GM23338 (cell line): ENCODE data around the gene MEGF11. TPM values are rescaled to one million over a fixed set of nuclear protein-coding genes. Genes with fewer than 3 reads are reported as not detected.

Source experiments
- ATAC-seq: fragments of 200-7000 bp; cut with Tn5 transposase; 3 replicates; pipeline ENCODE4 v1.9.1; 2020
- DNase-seq: peaks from one replicate; pipeline ENCODE4 v3.0.0-alpha.2; 2015; ENCODE audit warnings: low spot score
- H2AFZ ChIP-seq: fragments of 200-600 bp; sonication (generic); 2 replicates; pipeline ENCODE4 v1.8.0; 2016; ENCODE audit warnings: antibody characterized with exemption, mild to moderate bottlenecking, moderate library complexity
- H3F3A ChIP-seq: fragments of 200-600 bp; sonication (generic); replicated peaks from 2 replicates; pipeline ENCODE4 v1.8.0; 2017; ENCODE audit warnings: antibody characterized with exemption, mixed run types, low read depth
- H3K27ac ChIP-seq: fragments of 200-600 bp; sonication (generic); 2 replicates; pipeline ENCODE4 v1.6.1; 2016; ENCODE audit warnings: low read depth
- H3K27me3 ChIP-seq: fragments of 200-600 bp; sonication (generic); 2 replicates; pipeline ENCODE4 v1.8.0; 2016; ENCODE audit warnings: mild to moderate bottlenecking, mixed run types, moderate library complexity; ENCODE audit not compliant: insufficient read depth
- H3K36me3 ChIP-seq: fragments of 200-600 bp; sonication (generic); 2 replicates; pipeline ENCODE4 v1.8.0; 2016; ENCODE audit warnings: mild to moderate bottlenecking; ENCODE audit not compliant: insufficient read depth
- H3K4me1 ChIP-seq: fragments of 200-600 bp; sonication (generic); 2 replicates; pipeline ENCODE4 v1.8.0; 2016; ENCODE audit warnings: mild to moderate bottlenecking, moderate library complexity; ENCODE audit not compliant: insufficient read depth
- H3K4me2 ChIP-seq: fragments of 200-600 bp; sonication (generic); 2 replicates; pipeline ENCODE4 v1.7.1; 2017; ENCODE audit warnings: mixed run types
- H3K4me3 ChIP-seq: fragments of 200-600 bp; sonication (generic); 2 replicates; pipeline ENCODE4 v1.6.1; 2016; ENCODE audit warnings: mixed run types
- H3K79me2 ChIP-seq: fragments of 200-600 bp; sonication (generic); replicated peaks from 2 replicates; pipeline ENCODE4 v1.8.0; 2017; ENCODE audit warnings: mild to moderate bottlenecking; ENCODE audit not compliant: insufficient read depth
- H3K9me2 ChIP-seq: fragments of 200-600 bp; sonication (generic); 2 replicates; pipeline ENCODE4 v1.8.0; 2017; ENCODE audit not compliant: insufficient read depth
- H4K20me1 ChIP-seq: fragments of 200-600 bp; sonication (generic); replicated peaks from 2 replicates; pipeline ENCODE4 v1.8.0; 2017; ENCODE audit warnings: mild to moderate bottlenecking; ENCODE audit not compliant: insufficient read depth
- H3K27ac Mint-ChIP-seq: 2 replicates; pipeline ENCODE4 v1.8.0; 2020; ENCODE audit warnings: inconsistent platforms, mild to moderate bottlenecking, moderate library complexity, mixed read lengths
- H3K27me3 Mint-ChIP-seq: 3 replicates; pipeline ENCODE4 v1.8.0; 2022; ENCODE audit warnings: low read depth, mild to moderate bottlenecking, moderate library complexity, mixed read lengths, inconsistent platforms; ENCODE audit not compliant: insufficient read depth, poor library complexity
- H3K36me3 Mint-ChIP-seq: 3 replicates; pipeline ENCODE4 v1.8.0; 2021; ENCODE audit warnings: low read depth, mild to moderate bottlenecking, inconsistent platforms, moderate library complexity, mixed read lengths
- H3K4me1 Mint-ChIP-seq: 3 replicates; pipeline ENCODE4 v1.8.0; 2020; ENCODE audit warnings: mild to moderate bottlenecking, inconsistent platforms, mixed read lengths
- H3K4me3 Mint-ChIP-seq: 3 replicates; pipeline ENCODE4 v1.8.0; 2021; ENCODE audit warnings: moderate library complexity, mild to moderate bottlenecking, inconsistent platforms, mixed read lengths
- H3K9me3 Mint-ChIP-seq: 3 replicates; pipeline ENCODE4 v1.8.0; 2020; ENCODE audit warnings: moderate library complexity, mild to moderate bottlenecking, inconsistent platforms, mixed read lengths
- CREB1 ChIP-seq: fragments of 250-450 bp; sonication (Bioruptor Pico); IDR thresholded peaks from 2 replicates; pipeline ENCODE4 v1.5.0; 2020; ENCODE audit warnings: low read depth, mild to moderate bottlenecking, moderate library complexity
- EZH2 ChIP-seq: fragments of 200-600 bp; sonication (generic); IDR thresholded peaks from one replicate; pipeline ENCODE4 v1.8.0; 2017; ENCODE audit warnings: antibody characterized with exemption, mild to moderate bottlenecking, low read depth; ENCODE audit not compliant: unreplicated experiment
- EZH2phosphoT487 ChIP-seq: fragments of 200-600 bp; sonication (generic); IDR thresholded peaks from one replicate; pipeline ENCODE4 v1.8.1; 2018; ENCODE audit warnings: antibody characterized with exemption; ENCODE audit not compliant: unreplicated experiment
- NANOG ChIP-seq: IDR thresholded peaks from 2 replicates; pipeline ENCODE4 v1.6.1; 2016; ENCODE audit warnings: antibody characterized with exemption, borderline replicate concordance
- STAT1 ChIP-seq: IDR thresholded peaks from one replicate; pipeline ENCODE4 v1.6.1; 2016; ENCODE audit warnings: antibody characterized with exemption; ENCODE audit not compliant: unreplicated experiment
- ZNF114 ChIP-seq: fragments of 250-450 bp; sonication (Bioruptor Pico); IDR thresholded peaks from 2 replicates; pipeline ENCODE4 v1.5.0; 2020; ENCODE audit warnings: mild to moderate bottlenecking, moderate library complexity
- polyA plus RNA-seq: library from polyadenylated mRNA; unstranded; fragments of >200 nt; fragmentation: Nextera tagmentation; extraction: Ambion mirVana; gene quantifications from 2 replicates; pipeline ENCODE4 v1.2.1, GENCODE V29; 2016
- total RNA-seq: library from RNA; depleted of rRNA; stranded (reverse); fragments of >200 nt; shearing (Covaris generic); gene quantifications from 2 replicates; pipeline ENCODE4 v1.2.3, GENCODE V29; 2014
- TF ChIP-seq, protein P1 (sequence below): IDR thresholded peaks from 2 replicates; pipeline ENCODE4 v1.6.1; 2016; ENCODE audit warnings: antibody characterized with exemption
- TF ChIP-seq, protein P2 (sequence below): IDR thresholded peaks from one replicate; pipeline ENCODE4 v1.6.1; 2018; ENCODE audit warnings: antibody characterized with exemption; ENCODE audit not compliant: unreplicated experiment
- TF ChIP-seq, protein P3 (sequence below): fragments of 250-450 bp; sonication (Bioruptor Pico); IDR thresholded peaks from 2 replicates; pipeline ENCODE4 v1.5.0; 2020; ENCODE audit warnings: mild to moderate bottlenecking, moderate library complexity
- TF ChIP-seq, protein P4 (sequence below), 2 experiments: fragments of 200-600 bp in 1 of 2; sonication (generic) in 1 of 2; conservative IDR thresholded peaks; 2 replicates each; pipeline versions ENCODE4 v1.5.1 to v1.6.1; 2016 to 2017; ENCODE audit warnings: antibody characterized with exemption in 2 of 2, low read depth in 2 of 2, mild to moderate bottlenecking in 2 of 2, moderate library complexity in 1 of 2

MEGF11 gene
- total and polyA plus RNA-seq, 2 experiments from 2014 or later, result 1.3 to 1.9 TPM

DNA sequence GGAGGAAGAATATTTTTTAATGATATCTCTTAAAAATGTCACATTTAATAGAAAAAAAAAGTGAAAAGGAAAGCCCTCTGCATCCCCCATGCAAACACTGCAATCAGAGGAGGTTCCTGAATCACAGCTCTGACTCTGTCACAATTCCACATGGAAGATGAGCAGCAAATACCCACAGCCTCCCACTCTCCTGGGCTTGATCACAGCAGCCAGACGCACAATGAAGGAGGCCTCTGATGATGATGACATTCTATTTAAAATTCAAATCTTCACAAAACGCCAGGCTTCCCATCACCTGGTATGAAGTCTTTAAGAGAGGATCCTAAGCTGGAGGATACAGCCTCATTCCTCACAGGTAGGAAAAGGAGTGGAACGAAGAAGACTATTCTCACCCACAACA lies 30.7 kb upstream of the MEGF11 start:
- no peak overlapping the region for H2AFZ ChIP-seq
- no peaks in the 10 kb centered on the region for H3K27me3 ChIP-seq
- Mint-ChIP-seq H3K9me3 (no peaks in the 10 kb centered on the region), H3K4me3 (no peak overlapping the region), H3K4me1 (peaks cover 5% of the 10 kb centered on the region; the same call in 2 of the 3 replicates), H3K27ac (no peak overlapping the region), H3K36me3 (no peaks in the 10 kb centered on the region), H3K27me3 (peaks cover 8% of the 10 kb centered on the region)
- H3K4me2 ChIP-seq, result no peak overlapping the region
- H4K20me1 ChIP-seq, result no peaks in the 10 kb centered on the region
- no peak overlapping the region for H3K4me3 ChIP-seq
- H3K9me2 ChIP-seq, result no peaks in the 10 kb centered on the region
- H3K27ac ChIP-seq, result no peak overlapping the region
- no peaks in the 10 kb centered on the region for H3K79me2 ChIP-seq
- H3K4me1 ChIP-seq, result no peaks in the 10 kb centered on the region
- H3K36me3 ChIP-seq, result no peaks in the 10 kb centered on the region
- no peaks in the 10 kb centered on the region for H3F3A ChIP-seq
- TF ChIP-seq, protein P1, sequence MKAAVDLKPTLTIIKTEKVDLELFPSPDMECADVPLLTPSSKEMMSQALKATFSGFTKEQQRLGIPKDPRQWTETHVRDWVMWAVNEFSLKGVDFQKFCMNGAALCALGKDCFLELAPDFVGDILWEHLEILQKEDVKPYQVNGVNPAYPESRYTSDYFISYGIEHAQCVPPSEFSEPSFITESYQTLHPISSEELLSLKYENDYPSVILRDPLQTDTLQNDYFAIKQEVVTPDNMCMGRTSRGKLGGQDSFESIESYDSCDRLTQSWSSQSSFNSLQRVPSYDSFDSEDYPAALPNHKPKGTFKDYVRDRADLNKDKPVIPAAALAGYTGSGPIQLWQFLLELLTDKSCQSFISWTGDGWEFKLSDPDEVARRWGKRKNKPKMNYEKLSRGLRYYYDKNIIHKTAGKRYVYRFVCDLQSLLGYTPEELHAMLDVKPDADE, result no peak
- ATAC-seq, result no peak
- no peak for DNase-seq

DNA sequence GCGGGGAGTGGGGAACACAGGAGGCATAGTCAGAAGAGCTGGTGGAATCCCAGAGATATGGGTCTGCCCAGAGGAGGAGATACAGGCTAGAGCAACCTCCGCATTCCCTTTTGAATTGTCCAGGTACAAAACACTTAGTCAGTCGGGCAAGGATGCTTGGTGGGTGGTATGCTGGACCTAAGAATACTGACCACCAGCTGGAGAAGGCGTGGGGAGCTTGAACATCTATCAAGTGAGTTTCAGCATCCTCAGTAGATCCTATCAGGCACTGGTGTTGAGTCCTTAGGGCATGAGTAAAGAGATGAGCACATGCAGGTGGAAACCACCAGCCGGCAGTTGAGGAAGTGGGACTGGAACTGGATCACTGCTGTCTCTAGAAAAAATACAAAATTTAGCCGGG lies 25.1 kb upstream of the MEGF11 start:
- Mint-ChIP-seq H3K27ac (no peak overlapping the region), H3K4me3 (no peak overlapping the region), H3K27me3 (peaks cover 14% of the 10 kb centered on the region), H3K36me3 (no peaks in the 10 kb centered on the region), H3K4me1 (peaks cover 5% of the 10 kb centered on the region; the same call in 1 of the 3 replicates), H3K9me3 (peaks cover 3% of the 10 kb centered on the region; the same call in 2 of the 3 replicates)
- no peaks in the 10 kb centered on the region for H3K79me2 ChIP-seq
- H3K27ac ChIP-seq, result no peak overlapping the region
- ATAC-seq, result no peak
- H3K4me1 ChIP-seq, result no peaks in the 10 kb centered on the region
- H2AFZ ChIP-seq, result no peak overlapping the region
- H3F3A ChIP-seq, result no peaks in the 10 kb centered on the region
- H3K4me2 ChIP-seq, result no peak overlapping the region
- H3K36me3 ChIP-seq, result no peaks in the 10 kb centered on the region
- H3K27me3 ChIP-seq, result no peaks in the 10 kb centered on the region
- peaks cover 3% of the 10 kb centered on the region; the same call in 1 of the 2 replicates for H3K9me2 ChIP-seq
- DNase-seq, result no peak
- no peaks in the 10 kb centered on the region for H4K20me1 ChIP-seq
- H3K4me3 ChIP-seq, result no peak overlapping the region
- TF ChIP-seq, protein P2, sequence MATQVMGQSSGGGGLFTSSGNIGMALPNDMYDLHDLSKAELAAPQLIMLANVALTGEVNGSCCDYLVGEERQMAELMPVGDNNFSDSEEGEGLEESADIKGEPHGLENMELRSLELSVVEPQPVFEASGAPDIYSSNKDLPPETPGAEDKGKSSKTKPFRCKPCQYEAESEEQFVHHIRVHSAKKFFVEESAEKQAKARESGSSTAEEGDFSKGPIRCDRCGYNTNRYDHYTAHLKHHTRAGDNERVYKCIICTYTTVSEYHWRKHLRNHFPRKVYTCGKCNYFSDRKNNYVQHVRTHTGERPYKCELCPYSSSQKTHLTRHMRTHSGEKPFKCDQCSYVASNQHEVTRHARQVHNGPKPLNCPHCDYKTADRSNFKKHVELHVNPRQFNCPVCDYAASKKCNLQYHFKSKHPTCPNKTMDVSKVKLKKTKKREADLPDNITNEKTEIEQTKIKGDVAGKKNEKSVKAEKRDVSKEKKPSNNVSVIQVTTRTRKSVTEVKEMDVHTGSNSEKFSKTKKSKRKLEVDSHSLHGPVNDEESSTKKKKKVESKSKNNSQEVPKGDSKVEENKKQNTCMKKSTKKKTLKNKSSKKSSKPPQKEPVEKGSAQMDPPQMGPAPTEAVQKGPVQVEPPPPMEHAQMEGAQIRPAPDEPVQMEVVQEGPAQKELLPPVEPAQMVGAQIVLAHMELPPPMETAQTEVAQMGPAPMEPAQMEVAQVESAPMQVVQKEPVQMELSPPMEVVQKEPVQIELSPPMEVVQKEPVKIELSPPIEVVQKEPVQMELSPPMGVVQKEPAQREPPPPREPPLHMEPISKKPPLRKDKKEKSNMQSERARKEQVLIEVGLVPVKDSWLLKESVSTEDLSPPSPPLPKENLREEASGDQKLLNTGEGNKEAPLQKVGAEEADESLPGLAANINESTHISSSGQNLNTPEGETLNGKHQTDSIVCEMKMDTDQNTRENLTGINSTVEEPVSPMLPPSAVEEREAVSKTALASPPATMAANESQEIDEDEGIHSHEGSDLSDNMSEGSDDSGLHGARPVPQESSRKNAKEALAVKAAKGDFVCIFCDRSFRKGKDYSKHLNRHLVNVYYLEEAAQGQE, result no peak
- TF ChIP-seq, protein P3, sequence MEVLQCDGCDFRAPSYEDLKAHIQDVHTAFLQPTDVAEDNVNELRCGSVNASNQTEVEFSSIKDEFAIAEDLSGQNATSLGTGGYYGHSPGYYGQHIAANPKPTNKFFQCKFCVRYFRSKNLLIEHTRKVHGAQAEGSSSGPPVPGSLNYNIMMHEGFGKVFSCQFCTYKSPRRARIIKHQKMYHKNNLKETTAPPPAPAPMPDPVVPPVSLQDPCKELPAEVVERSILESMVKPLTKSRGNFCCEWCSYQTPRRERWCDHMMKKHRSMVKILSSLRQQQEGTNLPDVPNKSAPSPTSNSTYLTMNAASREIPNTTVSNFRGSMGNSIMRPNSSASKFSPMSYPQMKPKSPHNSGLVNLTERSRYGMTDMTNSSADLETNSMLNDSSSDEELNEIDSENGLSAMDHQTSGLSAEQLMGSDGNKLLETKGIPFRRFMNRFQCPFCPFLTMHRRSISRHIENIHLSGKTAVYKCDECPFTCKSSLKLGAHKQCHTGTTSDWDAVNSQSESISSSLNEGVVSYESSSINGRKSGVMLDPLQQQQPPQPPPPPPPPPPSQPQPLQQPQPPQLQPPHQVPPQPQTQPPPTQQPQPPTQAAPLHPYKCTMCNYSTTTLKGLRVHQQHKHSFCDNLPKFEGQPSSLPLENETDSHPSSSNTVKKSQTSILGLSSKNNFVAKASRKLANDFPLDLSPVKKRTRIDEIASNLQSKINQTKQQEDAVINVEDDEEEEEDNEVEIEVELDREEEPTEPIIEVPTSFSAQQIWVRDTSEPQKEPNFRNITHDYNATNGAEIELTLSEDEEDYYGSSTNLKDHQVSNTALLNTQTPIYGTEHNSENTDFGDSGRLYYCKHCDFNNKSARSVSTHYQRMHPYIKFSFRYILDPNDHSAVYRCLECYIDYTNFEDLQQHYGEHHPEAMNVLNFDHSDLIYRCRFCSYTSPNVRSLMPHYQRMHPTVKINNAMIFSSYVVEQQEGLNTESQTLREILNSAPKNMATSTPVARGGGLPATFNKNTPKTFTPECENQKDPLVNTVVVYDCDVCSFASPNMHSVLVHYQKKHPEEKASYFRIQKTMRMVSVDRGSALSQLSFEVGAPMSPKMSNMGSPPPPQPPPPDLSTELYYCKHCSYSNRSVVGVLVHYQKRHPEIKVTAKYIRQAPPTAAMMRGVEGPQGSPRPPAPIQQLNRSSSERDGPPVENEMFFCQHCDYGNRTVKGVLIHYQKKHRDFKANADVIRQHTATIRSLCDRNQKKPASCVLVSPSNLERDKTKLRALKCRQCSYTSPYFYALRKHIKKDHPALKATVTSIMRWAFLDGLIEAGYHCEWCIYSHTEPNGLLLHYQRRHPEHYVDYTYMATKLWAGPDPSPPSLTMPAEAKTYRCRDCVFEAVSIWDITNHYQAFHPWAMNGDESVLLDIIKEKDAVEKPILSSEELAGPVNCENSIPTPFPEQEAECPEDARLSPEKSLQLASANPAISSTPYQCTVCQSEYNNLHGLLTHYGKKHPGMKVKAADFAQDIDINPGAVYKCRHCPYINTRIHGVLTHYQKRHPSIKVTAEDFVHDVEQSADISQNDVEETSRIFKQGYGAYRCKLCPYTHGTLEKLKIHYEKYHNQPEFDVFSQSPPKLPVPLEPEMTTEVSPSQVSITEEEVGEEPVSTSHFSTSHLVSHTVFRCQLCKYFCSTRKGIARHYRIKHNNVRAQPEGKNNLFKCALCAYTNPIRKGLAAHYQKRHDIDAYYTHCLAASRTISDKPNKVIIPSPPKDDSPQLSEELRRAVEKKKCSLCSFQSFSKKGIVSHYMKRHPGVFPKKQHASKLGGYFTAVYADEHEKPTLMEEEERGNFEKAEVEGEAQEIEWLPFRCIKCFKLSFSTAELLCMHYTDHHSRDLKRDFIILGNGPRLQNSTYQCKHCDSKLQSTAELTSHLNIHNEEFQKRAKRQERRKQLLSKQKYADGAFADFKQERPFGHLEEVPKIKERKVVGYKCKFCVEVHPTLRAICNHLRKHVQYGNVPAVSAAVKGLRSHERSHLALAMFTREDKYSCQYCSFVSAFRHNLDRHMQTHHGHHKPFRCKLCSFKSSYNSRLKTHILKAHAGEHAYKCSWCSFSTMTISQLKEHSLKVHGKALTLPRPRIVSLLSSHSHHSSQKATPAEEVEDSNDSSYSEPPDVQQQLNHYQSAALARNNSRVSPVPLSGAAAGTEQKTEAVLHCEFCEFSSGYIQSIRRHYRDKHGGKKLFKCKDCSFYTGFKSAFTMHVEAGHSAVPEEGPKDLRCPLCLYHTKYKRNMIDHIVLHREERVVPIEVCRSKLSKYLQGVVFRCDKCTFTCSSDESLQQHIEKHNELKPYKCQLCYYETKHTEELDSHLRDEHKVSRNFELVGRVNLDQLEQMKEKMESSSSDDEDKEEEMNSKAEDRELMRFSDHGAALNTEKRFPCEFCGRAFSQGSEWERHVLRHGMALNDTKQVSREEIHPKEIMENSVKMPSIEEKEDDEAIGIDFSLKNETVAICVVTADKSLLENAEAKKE (CRISPR knock-in tag), result no peak
- TF ChIP-seq NANOG, result no peak
- TF ChIP-seq EZH2, result no peak
- TF ChIP-seq, protein P4, sequence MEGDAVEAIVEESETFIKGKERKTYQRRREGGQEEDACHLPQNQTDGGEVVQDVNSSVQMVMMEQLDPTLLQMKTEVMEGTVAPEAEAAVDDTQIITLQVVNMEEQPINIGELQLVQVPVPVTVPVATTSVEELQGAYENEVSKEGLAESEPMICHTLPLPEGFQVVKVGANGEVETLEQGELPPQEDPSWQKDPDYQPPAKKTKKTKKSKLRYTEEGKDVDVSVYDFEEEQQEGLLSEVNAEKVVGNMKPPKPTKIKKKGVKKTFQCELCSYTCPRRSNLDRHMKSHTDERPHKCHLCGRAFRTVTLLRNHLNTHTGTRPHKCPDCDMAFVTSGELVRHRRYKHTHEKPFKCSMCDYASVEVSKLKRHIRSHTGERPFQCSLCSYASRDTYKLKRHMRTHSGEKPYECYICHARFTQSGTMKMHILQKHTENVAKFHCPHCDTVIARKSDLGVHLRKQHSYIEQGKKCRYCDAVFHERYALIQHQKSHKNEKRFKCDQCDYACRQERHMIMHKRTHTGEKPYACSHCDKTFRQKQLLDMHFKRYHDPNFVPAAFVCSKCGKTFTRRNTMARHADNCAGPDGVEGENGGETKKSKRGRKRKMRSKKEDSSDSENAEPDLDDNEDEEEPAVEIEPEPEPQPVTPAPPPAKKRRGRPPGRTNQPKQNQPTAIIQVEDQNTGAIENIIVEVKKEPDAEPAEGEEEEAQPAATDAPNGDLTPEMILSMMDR (conservative IDR thresholded peaks at IDR 0.05; ENCODE audit: low read depth in 2 of 2), result no peak
- no peak for TF ChIP-seq ZNF114 (CRISPR knock-in tag)
- TF ChIP-seq CREB1 (CRISPR knock-in tag), result no peak
- TF ChIP-seq EZH2phosphoT487, result no peak
- no peak for TF ChIP-seq STAT1
